GM12878 (cell line): ENCODE results near the gene ANO3. TPM values are rescaled to one million over a fixed set of nuclear protein-coding genes. Genes with fewer than 3 reads are reported as not detected.

Experiments
- ASH2L ChIP-seq: fragments of 300-600, 200-600 bp; sonication (generic); IDR thresholded peaks from 2 replicates; pipeline ENCODE4 v1.6.1; 2017; ENCODE audit warnings: low read depth, mild to moderate bottlenecking, borderline replicate concordance
- CBFB ChIP-seq: IDR thresholded peaks from 2 replicates; pipeline ENCODE4 v1.6.1; 2016; ENCODE audit warnings: antibody characterized with exemption, low read depth
- DPF2 ChIP-seq: fragments of 450-650 bp; IDR thresholded peaks from 2 replicates; pipeline ENCODE4 v1.6.1; 2017; ENCODE audit warnings: mild to moderate bottlenecking
- EED ChIP-seq: sonication (generic); IDR thresholded peaks from 2 replicates; pipeline ENCODE4 v1.6.1; 2016; ENCODE audit warnings: antibody characterized with exemption, low read depth
- HCFC1 ChIP-seq: fragments of 150-350 bp; IDR thresholded peaks from 2 replicates; pipeline ENCODE4 v1.6.1; 2014; ENCODE audit warnings: low read length
- IKZF1 ChIP-seq: fragments of 450-650 bp; conservative IDR thresholded peaks from 2 replicates; pipeline ENCODE4 v1.6.1; 2017; ENCODE audit warnings: antibody characterized with exemption, mild to moderate bottlenecking
- JUNB ChIP-seq: IDR thresholded peaks from 2 replicates; pipeline ENCODE4 v1.6.1; 2016; ENCODE audit warnings: antibody characterized with exemption, mild to moderate bottlenecking
- MEF2A ChIP-seq: IDR thresholded peaks from 2 replicates; pipeline ENCODE4 v1.6.1; 2011; ENCODE audit warnings: low read depth, mild to moderate bottlenecking, low read length, moderate library complexity; ENCODE audit not compliant: insufficient read depth
- NFXL1 ChIP-seq: fragments of 450-650 bp; IDR thresholded peaks from 2 replicates; pipeline ENCODE4 v1.6.1; 2017; ENCODE audit warnings: antibody characterized with exemption, mild to moderate bottlenecking, borderline replicate concordance
- NR2C1 ChIP-seq: fragments of 450-650 bp; IDR thresholded peaks from 2 replicates; pipeline ENCODE4 v1.6.1; 2017; ENCODE audit warnings: antibody characterized with exemption, mild to moderate bottlenecking, moderate library complexity
- PML ChIP-seq: IDR thresholded peaks from 2 replicates; pipeline ENCODE4 v1.6.1; 2012; ENCODE audit warnings: low read length, inconsistent platforms
- POU2F2 ChIP-seq: IDR thresholded peaks from 3 replicates; pipeline ENCODE4 v1.6.1; 2011; ENCODE audit warnings: low read depth, mild to moderate bottlenecking, low read length, borderline replicate concordance
- RUNX3 ChIP-seq: IDR thresholded peaks from 2 replicates; pipeline ENCODE4 v1.6.1; 2012; ENCODE audit warnings: low read length, inconsistent platforms
- SIN3A ChIP-seq: IDR thresholded peaks from 2 replicates; pipeline ENCODE4 v1.6.1; 2012; ENCODE audit warnings: low read depth, low read length, improper control_type of control experiment
- STAT3 ChIP-seq: IDR thresholded peaks from 2 replicates; pipeline ENCODE4 v1.6.1; 2011; ENCODE audit warnings: low read depth, low read length, improper control_type of control experiment
- WRNIP1 ChIP-seq: IDR thresholded peaks from 2 replicates; pipeline ENCODE4 v1.6.1; 2011; ENCODE audit warnings: low read depth, low read length, improper control_type of control experiment, borderline replicate concordance
- ZNF207 ChIP-seq: fragments of 450-650 bp; IDR thresholded peaks from 2 replicates; pipeline ENCODE4 v1.6.1; 2014; ENCODE audit warnings: antibody characterized with exemption, mild to moderate bottlenecking, borderline replicate concordance
- ZNF384 ChIP-seq: IDR thresholded peaks from 2 replicates; pipeline ENCODE4 v1.6.1; 2012; ENCODE audit warnings: low read depth, mild to moderate bottlenecking, low read length, improper control_type of control experiment, borderline replicate concordance
- polyA plus RNA-seq, 11 experiments: library from polyadenylated mRNA; depleted of rRNA in 4 of 11; unstranded in 6 of 11; stranded (reverse) in 5 of 11; fragments of >200 nt; fragmentation: Nextera tagmentation in 4 of 11; fragmentation: Illumina TruSeq in 1 of 11; extraction: Ambion mirVana in 4 of 11; extraction: Trizol in 1 of 11; gene quantifications; 1 replicate in 1 of 11; 2 replicates in 10 of 11; pipeline versions ENCODE4 v1.2.1 to v1.2.3, GENCODE V29; 2011 to 2016; ENCODE audit warnings: inconsistent platforms in 2 of 11, missing spikeins in 2 of 11, low read depth in 1 of 11
- total RNA-seq, 4 experiments: library from RNA; depleted of rRNA in 3 of 4; stranded (reverse); fragments of >200 nt in 3 of 4; fragmentation: Illumina TruSeq in 1 of 4; extraction: Trizol in 1 of 4; gene quantifications; 2 replicates each; pipeline versions ENCODE4 v1.2.1 to v1.2.3, GENCODE V29; 2013 to 2021
- TF ChIP-seq, protein P1 (sequence below): fragments of 450-650 bp; IDR thresholded peaks from 2 replicates; pipeline ENCODE4 v1.6.1; 2017; ENCODE audit warnings: low read depth, mild to moderate bottlenecking, moderate library complexity
- TF ChIP-seq, protein P2 (sequence below): fragments of 450-650 bp; conservative IDR thresholded peaks from 2 replicates; pipeline ENCODE4 v1.6.1; 2017; ENCODE audit warnings: mild to moderate bottlenecking, moderate library complexity
- TF ChIP-seq, protein P3 (sequence below): fragments of 450-650 bp; IDR thresholded peaks from 2 replicates; pipeline ENCODE4 v1.6.1; 2017; ENCODE audit warnings: mild to moderate bottlenecking, low read depth, inconsistent platforms; ENCODE audit not compliant: poor library complexity, severe bottlenecking
- TF ChIP-seq, protein P4 (sequence below): fragments of 450-650 bp; IDR thresholded peaks from 2 replicates; pipeline ENCODE4 v1.6.1; 2017; ENCODE audit warnings: mild to moderate bottlenecking, moderate library complexity

ANO3 gene
- total and polyA plus RNA-seq, 10 of the 15 experiments (the other 5 are each of a cell fraction or from before 2014, with no cell fraction given), result 0.13 to 5.9 (median 0.44) TPM

DNA sequence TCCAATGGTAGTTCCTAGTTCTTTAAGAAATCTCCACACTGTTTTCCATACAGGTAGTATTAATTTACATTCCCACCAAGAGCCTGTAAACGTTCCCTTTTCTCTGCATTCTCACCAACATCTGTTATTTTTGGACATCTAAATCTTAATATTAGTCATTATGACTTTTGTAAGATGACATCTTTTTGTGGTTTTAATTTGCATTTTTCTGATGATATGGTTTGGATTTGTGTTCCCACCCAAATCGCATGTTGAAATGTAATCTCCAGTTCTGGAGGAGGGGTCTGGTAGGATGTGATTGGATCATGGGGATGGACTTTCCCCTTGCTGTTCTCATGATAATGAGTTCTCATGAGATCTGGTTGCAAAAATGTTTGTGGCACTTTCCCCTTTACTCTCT, 151.2 kb downstream of the ANO3 start (continued):
- TF ChIP-seq ZNF384, result no peak
- TF ChIP-seq SIN3A, result no peak
- 0 out of 3 replicates have a peak, but pooled peaks have one; percentile 23 for TF ChIP-seq POU2F2
- TF ChIP-seq NFXL1, result no peak
- TF ChIP-seq, protein P1, sequence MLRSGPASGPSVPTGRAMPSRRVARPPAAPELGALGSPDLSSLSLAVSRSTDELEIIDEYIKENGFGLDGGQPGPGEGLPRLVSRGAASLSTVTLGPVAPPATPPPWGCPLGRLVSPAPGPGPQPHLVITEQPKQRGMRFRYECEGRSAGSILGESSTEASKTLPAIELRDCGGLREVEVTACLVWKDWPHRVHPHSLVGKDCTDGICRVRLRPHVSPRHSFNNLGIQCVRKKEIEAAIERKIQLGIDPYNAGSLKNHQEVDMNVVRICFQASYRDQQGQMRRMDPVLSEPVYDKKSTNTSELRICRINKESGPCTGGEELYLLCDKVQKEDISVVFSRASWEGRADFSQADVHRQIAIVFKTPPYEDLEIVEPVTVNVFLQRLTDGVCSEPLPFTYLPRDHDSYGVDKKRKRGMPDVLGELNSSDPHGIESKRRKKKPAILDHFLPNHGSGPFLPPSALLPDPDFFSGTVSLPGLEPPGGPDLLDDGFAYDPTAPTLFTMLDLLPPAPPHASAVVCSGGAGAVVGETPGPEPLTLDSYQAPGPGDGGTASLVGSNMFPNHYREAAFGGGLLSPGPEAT, result peak; percentile 22; the same call in 1 of the 2 replicates
- TF ChIP-seq, protein P2, sequence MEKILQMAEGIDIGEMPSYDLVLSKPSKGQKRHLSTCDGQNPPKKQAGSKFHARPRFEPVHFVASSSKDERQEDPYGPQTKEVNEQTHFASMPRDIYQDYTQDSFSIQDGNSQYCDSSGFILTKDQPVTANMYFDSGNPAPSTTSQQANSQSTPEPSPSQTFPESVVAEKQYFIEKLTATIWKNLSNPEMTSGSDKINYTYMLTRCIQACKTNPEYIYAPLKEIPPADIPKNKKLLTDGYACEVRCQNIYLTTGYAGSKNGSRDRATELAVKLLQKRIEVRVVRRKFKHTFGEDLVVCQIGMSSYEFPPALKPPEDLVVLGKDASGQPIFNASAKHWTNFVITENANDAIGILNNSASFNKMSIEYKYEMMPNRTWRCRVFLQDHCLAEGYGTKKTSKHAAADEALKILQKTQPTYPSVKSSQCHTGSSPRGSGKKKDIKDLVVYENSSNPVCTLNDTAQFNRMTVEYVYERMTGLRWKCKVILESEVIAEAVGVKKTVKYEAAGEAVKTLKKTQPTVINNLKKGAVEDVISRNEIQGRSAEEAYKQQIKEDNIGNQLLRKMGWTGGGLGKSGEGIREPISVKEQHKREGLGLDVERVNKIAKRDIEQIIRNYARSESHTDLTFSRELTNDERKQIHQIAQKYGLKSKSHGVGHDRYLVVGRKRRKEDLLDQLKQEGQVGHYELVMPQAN, result no peak
- TF ChIP-seq EED, result 0 out of 2 replicates have a peak, but pooled peaks have one; percentile 31
- peak; percentile 27; the same call in 1 of the 2 replicates for TF ChIP-seq CBFB
- TF ChIP-seq MEF2A, result peak; percentile 88
- TF ChIP-seq, protein P3, sequence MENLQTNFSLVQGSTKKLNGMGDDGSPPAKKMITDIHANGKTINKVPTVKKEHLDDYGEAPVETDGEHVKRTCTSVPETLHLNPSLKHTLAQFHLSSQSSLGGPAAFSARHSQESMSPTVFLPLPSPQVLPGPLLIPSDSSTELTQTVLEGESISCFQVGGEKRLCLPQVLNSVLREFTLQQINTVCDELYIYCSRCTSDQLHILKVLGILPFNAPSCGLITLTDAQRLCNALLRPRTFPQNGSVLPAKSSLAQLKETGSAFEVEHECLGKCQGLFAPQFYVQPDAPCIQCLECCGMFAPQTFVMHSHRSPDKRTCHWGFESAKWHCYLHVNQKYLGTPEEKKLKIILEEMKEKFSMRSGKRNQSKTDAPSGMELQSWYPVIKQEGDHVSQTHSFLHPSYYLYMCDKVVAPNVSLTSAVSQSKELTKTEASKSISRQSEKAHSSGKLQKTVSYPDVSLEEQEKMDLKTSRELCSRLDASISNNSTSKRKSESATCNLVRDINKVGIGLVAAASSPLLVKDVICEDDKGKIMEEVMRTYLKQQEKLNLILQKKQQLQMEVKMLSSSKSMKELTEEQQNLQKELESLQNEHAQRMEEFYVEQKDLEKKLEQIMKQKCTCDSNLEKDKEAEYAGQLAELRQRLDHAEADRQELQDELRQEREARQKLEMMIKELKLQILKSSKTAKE, result no peak
- peak; percentile 43; the same call in 1 of the 2 replicates for TF ChIP-seq IKZF1
- no peak for TF ChIP-seq NR2C1
- TF ChIP-seq, protein P4, sequence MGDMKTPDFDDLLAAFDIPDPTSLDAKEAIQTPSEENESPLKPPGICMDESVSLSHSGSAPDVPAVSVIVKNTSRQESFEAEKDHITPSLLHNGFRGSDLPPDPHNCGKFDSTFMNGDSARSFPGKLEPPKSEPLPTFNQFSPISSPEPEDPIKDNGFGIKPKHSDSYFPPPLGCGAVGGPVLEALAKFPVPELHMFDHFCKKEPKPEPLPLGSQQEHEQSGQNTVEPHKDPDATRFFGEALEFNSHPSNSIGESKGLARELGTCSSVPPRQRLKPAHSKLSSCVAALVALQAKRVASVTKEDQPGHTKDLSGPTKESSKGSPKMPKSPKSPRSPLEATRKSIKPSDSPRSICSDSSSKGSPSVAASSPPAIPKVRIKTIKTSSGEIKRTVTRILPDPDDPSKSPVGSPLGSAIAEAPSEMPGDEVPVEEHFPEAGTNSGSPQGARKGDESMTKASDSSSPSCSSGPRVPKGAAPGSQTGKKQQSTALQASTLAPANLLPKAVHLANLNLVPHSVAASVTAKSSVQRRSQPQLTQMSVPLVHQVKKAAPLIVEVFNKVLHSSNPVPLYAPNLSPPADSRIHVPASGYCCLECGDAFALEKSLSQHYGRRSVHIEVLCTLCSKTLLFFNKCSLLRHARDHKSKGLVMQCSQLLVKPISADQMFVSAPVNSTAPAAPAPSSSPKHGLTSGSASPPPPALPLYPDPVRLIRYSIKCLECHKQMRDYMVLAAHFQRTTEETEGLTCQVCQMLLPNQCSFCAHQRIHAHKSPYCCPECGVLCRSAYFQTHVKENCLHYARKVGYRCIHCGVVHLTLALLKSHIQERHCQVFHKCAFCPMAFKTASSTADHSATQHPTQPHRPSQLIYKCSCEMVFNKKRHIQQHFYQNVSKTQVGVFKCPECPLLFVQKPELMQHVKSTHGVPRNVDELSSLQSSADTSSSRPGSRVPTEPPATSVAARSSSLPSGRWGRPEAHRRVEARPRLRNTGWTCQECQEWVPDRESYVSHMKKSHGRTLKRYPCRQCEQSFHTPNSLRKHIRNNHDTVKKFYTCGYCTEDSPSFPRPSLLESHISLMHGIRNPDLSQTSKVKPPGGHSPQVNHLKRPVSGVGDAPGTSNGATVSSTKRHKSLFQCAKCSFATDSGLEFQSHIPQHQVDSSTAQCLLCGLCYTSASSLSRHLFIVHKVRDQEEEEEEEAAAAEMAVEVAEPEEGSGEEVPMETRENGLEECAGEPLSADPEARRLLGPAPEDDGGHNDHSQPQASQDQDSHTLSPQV, result no peak
- TF ChIP-seq PML, result peak; percentile 40; the same call in 1 of the 2 replicates
- peak; percentile 74 for TF ChIP-seq JUNB
- no peak for TF ChIP-seq HCFC1
- TF ChIP-seq ZNF207, result no peak
- TF ChIP-seq STAT3, result no peak
- TF ChIP-seq WRNIP1, result no peak
- peak; percentile 89 for TF ChIP-seq RUNX3
- no peak for TF ChIP-seq DPF2
- no peak for TF ChIP-seq ASH2L
